SW 1271 (cell line): ENCODE data around the gene C17orf100.

ENCODE experiments used
- DNase-seq, 2 experiments: peaks; one replicate each; lab custom pipeline; 2025; lab: John Stamatoyannopoulos, UW

C17orf100 gene

GRCh38 chr17:6669479-6670212 is 18.1 kb downstream of the C17orf100 start:
- DNase-seq = no peak

GRCh38 chr17:6670571-6670970 is 19.0 kb downstream of the C17orf100 start:
- no peak for DNase-seq

GRCh38 chr17:6670999-6671398 is 19.4 kb downstream of the C17orf100 start:
- DNase-seq = no peak

- no peak for DNase-seq
These were observed 19.9 kb downstream of the C17orf100 start for GRCh38 chr17:6671431-6671830.

GRCh38 chr17:6674586-6674985 is 23.0 kb downstream of the C17orf100 start:
- DNase-seq = no peak

DNA sequence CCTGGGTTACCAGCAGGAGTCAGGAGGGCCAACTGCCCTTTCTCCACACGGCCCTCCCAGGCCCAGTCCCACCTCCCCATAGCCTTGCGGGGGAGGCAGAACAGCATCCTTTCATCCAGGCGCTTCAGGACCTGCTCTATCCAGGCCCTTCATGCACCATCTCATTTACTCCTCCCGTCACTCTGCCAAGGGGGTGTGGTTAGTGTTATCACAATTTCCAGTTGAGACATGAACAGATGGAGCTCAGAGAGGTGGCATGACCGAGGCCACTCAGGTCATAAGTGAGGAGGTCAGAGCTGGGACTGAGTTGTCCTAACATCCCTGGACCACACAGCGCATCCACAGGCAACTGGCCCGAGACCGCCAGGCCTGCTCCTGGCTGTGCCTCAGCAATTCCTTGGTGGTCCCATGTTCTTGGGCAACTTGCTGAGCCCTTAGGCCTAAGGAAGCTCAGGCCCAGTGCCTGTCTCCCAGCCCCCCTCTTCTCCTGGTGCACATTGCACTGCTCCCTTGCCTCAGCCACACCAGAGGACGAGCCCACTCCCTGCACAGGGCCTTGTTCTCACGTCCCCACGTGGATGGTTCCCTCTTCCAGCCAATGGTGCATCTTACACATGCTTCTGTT is 23.8 kb downstream of the C17orf100 start:
- no peak for DNase-seq

DNA sequence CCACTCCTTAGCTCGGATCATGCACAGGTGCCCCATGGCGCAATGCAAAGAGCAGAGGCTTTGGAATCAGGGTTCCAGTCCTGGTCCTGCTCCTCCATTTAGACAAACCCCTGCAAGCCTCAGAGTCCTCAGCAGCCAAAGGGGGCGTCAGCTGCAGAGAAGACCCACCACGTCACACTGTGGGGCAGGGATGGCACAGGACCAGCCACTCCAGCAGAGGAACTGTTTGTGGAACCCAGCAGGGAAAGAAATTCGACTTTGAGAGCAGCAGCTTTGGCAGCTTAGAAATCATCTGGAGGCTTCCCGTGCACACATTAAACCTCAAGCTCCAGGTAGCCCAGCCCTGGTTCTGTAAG is 25.2 kb downstream of the C17orf100 start:
- DNase-seq = no peak

DNA sequence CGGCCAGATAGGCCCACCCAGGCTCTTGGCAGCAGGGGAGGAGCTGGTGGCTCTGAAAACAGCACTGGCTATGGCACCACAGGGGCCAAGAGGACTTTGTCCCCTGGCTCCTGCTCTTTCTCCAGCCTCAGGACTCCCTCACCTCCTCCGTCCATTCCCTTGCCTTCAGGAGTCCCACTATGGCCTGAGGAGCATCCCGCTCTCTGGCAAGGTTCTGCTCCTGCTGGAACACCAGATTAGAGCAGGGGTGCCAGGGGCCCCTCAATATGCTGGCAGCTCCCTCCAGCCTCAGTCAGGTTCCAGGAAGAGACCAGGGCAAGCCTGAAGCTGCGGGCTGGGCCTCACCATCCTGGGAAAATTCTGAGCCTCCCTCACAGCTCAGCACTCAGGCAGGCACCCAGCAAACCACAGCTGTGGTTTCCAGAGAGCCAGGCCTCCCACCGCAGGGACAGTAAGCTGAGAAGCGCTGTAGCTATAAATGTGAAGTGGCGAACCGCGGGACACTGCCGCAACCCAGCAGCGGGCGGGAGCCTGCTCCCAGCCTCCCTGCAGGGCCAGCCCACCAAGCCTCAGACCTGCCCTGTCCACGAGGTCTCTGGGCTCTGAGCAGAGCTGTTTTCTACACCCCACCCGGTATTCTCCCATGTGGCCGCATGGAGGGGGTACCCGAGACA is 25.7 kb downstream of the C17orf100 start:
- DNase-seq = no peak

DNA sequence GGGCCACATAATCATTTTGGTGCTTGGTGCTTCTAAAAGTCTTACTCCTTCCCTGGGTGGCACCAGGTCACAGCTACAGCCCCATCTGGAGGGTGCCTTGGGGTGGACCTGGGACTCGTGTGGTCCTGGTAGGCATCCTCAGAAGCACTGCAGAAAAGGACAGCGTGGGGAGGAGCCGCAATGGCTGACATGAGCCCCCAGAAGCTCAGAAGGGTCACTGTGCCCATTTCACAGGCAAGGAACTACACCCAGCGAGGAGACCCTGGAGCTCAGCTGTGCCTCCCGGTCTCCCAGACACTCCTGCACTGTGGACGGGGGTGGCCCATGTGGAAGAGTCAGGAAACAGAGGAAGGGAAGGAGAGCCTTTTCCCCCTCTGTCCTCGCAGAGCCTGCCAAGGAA is 26.4 kb downstream of the C17orf100 start:
- no peak for DNase-seq

GRCh38 chr17:6679241-6679640 is 27.7 kb downstream of the C17orf100 start:
- no peak for DNase-seq

GRCh38 chr17:6681176-6681575 is 29.6 kb downstream of the C17orf100 start:
- DNase-seq = no peak

DNA sequence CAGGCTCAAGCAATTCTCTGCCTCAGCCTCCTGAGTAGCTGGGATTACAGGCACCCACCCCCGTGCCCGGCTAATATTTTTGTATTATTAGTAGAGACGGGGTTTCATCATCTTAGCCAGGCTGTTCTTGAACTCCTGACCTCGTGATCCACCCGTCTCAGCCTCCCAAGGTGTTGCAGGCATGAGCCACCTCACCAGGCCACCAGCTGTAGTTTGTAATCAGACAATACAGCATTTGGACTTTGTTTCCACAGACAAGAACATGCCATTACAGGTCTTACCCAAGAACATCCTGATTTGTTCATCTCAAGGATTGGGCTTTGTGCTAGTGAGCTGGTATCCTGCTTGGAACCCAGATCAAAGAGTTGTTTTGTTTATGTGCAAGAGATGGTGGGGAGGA is 30.1 kb downstream of the C17orf100 start:
- no peak for DNase-seq

GRCh38 chr17:6682339-6682738 is 30.8 kb downstream of the C17orf100 start:
- no peak for DNase-seq

DNA sequence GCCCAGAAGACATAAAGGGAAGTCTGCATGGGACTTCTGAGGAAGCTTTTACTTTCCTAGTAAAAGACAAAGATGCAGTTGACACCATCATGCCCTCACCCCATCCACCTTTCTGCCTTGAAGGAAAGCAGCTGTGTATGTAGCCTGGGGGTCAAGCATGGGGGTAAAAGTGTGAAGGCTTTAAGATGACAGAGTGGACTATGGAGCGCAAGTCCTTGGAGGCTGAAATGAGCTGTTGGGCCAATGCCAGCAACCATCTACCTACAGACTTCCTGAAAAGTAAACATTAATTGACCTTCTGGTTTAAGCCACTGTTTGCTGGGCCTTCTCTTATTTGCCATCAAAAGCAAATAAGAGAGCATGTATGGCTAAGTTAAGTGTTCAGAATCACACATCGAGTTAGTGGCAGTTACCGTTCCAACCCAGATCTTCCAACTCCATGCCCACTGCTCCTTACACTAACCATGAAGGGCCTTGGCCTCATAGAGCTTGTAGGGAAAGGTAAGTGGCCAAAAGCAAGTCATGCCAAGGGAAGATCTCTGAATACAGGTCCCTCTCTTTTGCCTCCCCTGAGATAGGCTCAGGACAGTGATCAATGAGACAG is 31.6 kb downstream of the C17orf100 start:
- DNase-seq = no peak

DNA sequence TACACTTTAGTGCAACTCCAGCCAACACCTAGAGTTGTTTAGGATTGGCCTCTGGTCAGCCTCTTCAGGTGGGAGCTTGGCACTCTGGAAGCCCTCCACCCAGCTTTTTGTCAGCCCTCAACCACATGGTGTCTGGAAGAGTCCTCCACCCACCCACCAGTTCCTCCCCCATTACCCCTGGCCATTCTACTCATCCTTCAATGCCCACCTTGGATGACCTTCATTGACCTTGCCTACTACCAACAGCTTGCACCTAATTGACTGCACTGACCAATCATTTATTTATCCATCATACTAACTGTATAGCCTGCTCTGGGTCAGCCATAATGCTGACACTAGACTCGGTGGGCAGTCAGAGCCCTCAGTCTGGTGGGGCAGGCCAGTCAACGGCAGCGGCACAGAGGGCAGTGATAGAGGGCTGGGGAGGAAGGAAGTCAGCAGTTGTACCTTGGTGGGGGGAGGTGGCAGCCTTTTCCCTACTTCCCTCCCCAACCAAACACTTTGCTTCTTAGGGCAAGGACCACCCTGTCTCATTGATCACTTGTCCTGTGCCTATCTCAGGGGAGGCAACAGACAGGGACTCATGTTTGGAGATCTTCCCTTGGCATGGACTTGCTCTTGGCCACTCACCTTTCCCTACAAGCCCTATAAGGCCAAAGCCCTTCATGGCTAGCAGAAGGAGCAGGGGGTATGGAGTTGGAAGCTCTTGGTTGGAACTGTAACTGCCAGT is 32.3 kb downstream of the C17orf100 start:
- no peak for DNase-seq

DNA sequence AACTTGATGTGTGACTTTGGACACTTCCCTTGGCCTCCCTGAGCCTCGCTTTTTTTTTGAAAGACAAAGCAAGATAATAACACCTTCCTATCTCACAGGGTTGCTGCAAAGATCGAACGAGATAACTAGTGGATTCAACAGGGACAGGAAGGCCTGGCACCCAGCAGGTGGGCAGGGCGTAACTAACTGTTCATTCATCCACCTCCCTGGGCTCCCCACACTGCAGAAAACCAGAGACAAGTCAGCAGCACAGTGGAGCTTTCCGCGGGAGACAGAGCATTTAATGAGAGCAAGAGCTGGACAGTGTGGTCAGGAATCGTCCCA is 32.9 kb downstream of the C17orf100 start:
- no peak for DNase-seq

DNA sequence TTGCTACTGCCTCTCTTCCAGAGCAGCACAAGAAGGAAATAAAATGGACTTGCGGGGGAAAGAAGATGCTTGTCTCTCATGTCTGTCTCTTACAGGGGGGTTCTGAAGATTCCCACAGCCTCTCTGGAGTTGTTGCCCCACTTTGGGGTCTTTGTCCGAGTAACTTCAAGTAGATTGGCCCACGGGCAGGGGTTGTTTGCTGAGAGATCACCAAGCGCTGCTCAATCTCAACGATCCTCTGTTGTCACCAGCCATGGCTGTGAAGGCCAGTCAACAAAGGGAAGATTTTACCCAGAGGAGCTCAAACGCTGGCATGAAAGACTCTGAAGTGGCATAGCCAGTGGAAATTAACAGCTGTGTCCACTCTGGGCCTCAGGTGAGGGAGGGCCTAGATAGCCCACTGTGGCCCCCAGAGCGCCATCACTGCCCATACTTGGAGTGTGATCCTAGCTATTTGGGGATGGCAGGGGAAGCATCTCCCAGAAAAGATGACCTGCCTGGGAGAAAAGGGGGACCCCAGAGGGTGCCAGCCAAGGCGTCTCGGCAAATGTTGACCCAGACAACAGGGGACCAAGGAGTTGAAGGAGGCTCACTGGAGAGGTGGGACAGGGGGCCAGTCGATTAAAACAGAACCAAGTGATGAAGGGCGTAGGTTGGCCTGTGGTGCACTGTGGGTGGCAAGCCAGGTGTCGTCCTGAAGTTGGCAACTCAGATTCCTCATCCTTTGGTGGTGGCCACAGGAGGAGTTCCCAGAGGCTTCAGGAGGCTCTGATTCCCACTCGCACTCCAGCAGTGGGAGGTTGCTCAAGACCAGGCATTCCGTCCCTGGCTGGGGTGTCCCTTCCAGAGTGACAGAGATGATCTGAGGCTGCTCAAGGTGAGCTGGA is 33.6 kb downstream of the C17orf100 start:
- DNase-seq = no peak

GRCh38 chr17:6686026-6686425 is 34.5 kb downstream of the C17orf100 start:
- no peak for DNase-seq

DNA sequence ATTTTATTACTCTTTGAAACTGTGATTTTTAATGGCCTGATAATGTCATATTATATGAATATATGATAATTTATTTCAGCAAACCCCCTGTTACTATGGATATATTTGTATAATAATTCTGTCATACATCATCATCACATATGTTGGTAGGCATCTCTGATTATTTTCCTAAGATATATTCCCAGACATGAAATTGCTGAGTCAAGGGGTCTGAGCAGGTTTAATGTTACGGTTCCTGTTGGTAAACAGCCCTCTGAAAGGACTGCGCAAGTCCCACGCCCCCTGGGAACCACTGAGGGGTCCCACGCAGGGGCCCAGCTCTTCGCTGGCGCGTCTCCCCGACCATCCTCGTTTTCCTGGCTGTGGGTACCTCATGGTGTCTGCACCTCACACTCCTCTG is 37.4 kb downstream of the C17orf100 start:
- DNase-seq = no peak

DNA sequence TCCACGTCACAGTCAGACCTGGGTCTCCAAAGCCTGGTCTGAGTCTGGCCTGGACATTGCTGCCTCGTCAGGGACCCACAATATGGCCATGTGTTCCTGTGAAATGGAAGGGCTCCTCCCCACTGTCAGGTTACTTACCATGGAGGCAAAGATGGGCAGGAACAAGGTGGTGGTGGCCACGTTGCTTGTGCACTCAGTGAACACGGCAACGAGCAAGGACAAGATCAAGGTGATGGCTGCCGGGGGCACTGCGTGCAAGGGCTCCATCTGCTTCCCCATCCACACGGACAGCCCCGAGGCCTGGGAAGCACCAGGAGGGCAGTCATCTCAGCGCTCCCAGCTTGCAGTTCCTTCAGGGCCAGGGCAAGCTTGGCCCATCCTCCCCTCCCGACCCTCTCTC is 39.1 kb downstream of the C17orf100 start:
- no peak for DNase-seq

DNA sequence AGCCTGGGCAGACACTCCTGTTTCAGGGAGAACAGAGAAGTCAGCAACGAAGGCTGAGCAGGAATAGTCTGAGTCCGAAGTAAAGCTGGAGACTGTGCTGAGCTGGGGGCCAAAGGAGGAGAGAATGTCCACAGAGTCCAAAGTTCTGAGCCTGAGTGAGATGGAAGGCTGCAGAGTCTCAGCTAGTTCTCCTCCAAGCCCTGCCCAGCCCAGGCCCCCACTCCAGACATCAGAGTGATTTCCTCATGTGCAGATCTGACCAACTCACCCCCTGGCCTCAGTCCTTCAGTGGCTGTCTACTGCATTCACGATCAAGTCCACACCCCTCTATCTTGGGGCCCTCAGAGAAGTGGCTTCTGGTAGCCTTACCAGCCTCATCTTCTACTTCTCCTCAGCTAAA is 40.0 kb downstream of the C17orf100 start:
- DNase-seq = no peak
